ENCODE measurements around the gene SH3D19. TPM values are rescaled to one million over a fixed set of nuclear protein-coding genes. Genes with fewer than 3 reads are reported as not detected.

SH3D19 gene
- polyA plus RNA-seq, 3 donors = not detected

DNA sequence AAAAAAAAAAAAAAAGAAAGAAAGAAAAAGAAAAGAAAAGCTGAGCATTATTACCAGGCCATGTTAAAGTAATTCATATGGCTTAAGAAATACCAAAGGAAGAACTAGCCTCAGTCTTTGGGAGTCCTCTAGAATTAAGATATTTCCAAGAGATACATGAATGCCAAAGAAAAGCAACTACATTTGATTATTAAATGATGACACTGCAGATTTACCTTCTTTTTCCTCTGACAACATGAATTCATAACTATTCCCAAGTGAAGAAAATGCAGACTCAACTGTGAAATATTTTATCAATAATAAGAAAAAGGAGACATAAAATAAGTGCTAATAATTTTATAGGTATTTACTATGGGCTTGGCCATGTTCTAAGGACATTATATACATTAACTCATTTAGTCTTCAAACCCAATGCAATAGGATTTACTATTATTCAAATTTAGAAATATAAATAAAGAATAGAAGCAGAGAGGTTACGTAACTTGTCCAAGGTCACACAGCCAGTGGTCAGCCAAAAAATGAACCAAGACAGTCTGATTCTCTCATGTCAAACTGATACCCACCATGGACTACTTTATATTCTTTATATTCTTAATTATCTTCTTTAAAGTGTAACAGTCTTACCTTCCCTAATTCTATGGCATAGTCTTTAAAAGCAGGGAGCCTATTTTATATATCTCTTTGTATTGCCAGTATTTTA, 6.9 kb downstream of the SH3D19 start:
- H3K9me3 Mint-ChIP-seq = no peaks in the 10 kb centered on the region
- no CpG with 5 or more reads among the region's 1 CpG for WGBS (ENCODE audit: insufficient coverage)

DNA sequence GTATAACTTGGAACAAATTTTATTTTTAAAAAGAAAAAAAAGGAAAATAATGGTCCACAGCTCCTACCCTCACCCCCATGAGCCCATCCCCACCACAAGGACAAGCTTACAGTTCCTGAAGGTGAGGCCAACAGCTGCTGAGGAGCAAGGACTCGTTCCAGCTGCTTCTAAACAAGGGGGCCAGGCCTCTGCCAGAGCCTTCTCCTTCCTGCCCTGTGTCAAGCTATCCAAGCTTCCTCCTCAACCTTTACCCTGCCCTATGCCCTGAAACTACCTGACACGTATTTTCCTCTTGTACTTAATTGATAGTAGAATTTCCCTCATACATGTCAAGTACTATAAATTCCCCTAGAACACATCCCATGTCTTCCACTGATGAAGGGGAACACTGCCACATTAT, 8.8 kb downstream of the SH3D19 start:
- Histone ChIP-seq H3K9me3 (replicated peaks in 1 of 2; ENCODE audit: control insufficient read depth in 1 of 2, insufficient read depth in 1 of 2, low read length in 2 of 2) (no peaks in the 10 kb centered on the region), H3K9ac (ENCODE audit: insufficient read depth, low read length, poor library complexity, severe bottlenecking) (no peak overlapping the region), H4K20me1 (ENCODE audit: insufficient read depth, low read length) (no peaks in the 10 kb centered on the region), H2AFZ (ENCODE audit: insufficient read depth, low read depth, low read length, poor library complexity, severe bottlenecking) (no peak overlapping the region), H3K79me2 (ENCODE audit: insufficient read depth, low read length) (no peaks in the 10 kb centered on the region), H3K27ac (ENCODE audit: low read depth in 1 of 2, low read length in 2 of 2) (no peak overlapping the region), H3K4me2 (replicated peaks; ENCODE audit: extremely low read depth, low read length, poor library complexity, severe bottlenecking) (no peak overlapping the region), H3K4me3 (replicated peaks in 1 of 3; ENCODE audit: low read depth in 2 of 3, low read length in 3 of 3) (no peak overlapping the region), H3K36me3 (replicated peaks in 1 of 2; ENCODE audit: control insufficient read depth in 1 of 2, insufficient read depth in 2 of 2, low read length in 2 of 2) (no peaks in the 10 kb centered on the region), H3K4me1 (ENCODE audit: control insufficient read depth in 1 of 2, insufficient read depth in 2 of 2, low read length in 2 of 2) (no peaks in the 10 kb centered on the region), H3K27me3 (ENCODE audit: control insufficient read depth in 2 of 2, insufficient read depth in 2 of 2, low read length in 2 of 2) (peaks cover 1 to 7% of the 10 kb centered on the region in 2 donors)
- H3K27me3 Mint-ChIP-seq (ENCODE audit: low read depth in 3 of 3) = peaks cover 3 to 10% (median 5%) of the 10 kb centered on the region in 3 donors
- H3K27ac Mint-ChIP-seq = no peak overlapping the region
- H3K36me3 Mint-ChIP-seq = no peaks in the 10 kb centered on the region
- no peaks in the 10 kb centered on the region for H3K4me1 Mint-ChIP-seq
- DNase-seq = no peak
- no peak overlapping the region for H3K4me3 Mint-ChIP-seq
- WGBS (ENCODE audit: insufficient coverage) = 60% methylated on average over 2 of the region's 2 CpGs
- intact Hi-C loops (cut with micrococcal nuclease) = no loop called here
- TF ChIP-seq, protein P1, sequence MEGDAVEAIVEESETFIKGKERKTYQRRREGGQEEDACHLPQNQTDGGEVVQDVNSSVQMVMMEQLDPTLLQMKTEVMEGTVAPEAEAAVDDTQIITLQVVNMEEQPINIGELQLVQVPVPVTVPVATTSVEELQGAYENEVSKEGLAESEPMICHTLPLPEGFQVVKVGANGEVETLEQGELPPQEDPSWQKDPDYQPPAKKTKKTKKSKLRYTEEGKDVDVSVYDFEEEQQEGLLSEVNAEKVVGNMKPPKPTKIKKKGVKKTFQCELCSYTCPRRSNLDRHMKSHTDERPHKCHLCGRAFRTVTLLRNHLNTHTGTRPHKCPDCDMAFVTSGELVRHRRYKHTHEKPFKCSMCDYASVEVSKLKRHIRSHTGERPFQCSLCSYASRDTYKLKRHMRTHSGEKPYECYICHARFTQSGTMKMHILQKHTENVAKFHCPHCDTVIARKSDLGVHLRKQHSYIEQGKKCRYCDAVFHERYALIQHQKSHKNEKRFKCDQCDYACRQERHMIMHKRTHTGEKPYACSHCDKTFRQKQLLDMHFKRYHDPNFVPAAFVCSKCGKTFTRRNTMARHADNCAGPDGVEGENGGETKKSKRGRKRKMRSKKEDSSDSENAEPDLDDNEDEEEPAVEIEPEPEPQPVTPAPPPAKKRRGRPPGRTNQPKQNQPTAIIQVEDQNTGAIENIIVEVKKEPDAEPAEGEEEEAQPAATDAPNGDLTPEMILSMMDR (IDR thresholded peaks at IDR 0.05) = no peak
- peaks cover 0 to 1% (median 0%) of the 10 kb centered on the region in 7 donors for H3K9me3 Mint-ChIP-seq

More for the DNA sequence above, 6.9 kb downstream of the SH3D19 start:
- DNase-seq = no peak
- Histone ChIP-seq H3K79me2 (ENCODE audit: insufficient read depth, low read length) (no peaks in the 10 kb centered on the region), H3K4me2 (replicated peaks; ENCODE audit: extremely low read depth, low read length, poor library complexity, severe bottlenecking) (no peak overlapping the region), H4K20me1 (ENCODE audit: insufficient read depth, low read length) (no peaks in the 10 kb centered on the region), H3K27ac (ENCODE audit: low read depth in 1 of 2, low read length in 2 of 2) (no peak overlapping the region), H3K4me3 (replicated peaks in 1 of 3; ENCODE audit: low read depth in 2 of 3, low read length in 3 of 3) (no peak overlapping the region), H3K36me3 (replicated peaks in 1 of 2; ENCODE audit: control insufficient read depth in 1 of 2, insufficient read depth in 2 of 2, low read length in 2 of 2) (no peaks in the 10 kb centered on the region), H3K27me3 (ENCODE audit: control insufficient read depth in 2 of 2, insufficient read depth in 2 of 2, low read length in 2 of 2) (peaks cover 10 to 17% of the 10 kb centered on the region in 2 donors), H3K9me3 (replicated peaks in 1 of 2; ENCODE audit: control insufficient read depth in 1 of 2, insufficient read depth in 1 of 2, low read length in 2 of 2) (no peaks in the 10 kb centered on the region), H3K4me1 (ENCODE audit: control insufficient read depth in 1 of 2, insufficient read depth in 2 of 2, low read length in 2 of 2) (no peaks in the 10 kb centered on the region), H2AFZ (ENCODE audit: insufficient read depth, low read depth, low read length, poor library complexity, severe bottlenecking) (no peak overlapping the region), H3K9ac (ENCODE audit: insufficient read depth, low read length, poor library complexity, severe bottlenecking) (no peak overlapping the region)
- H3K27ac Mint-ChIP-seq = no peak overlapping the region
- TF ChIP-seq, protein P1 (IDR thresholded peaks at IDR 0.05) = no peak
- no peaks in the 10 kb centered on the region for H3K36me3 Mint-ChIP-seq
- H3K27me3 Mint-ChIP-seq (ENCODE audit: low read depth in 3 of 3) = peaks cover 12 to 24% (median 15%) of the 10 kb centered on the region in 3 donors
- no peaks in the 10 kb centered on the region for H3K4me1 Mint-ChIP-seq
- intact Hi-C loops (cut with micrococcal nuclease) = no loop called here
- H3K4me3 Mint-ChIP-seq = no peak overlapping the region

Data from CD14-positive monocyte (primary cell).